Right atrium auricular region (tissue), 2 donors: ENCODE results near the gene ZNF831. TPM values are rescaled to one million over a fixed set of nuclear protein-coding genes. Genes with fewer than 3 reads are reported as not detected.

Source experiments
- DNase-seq: peaks from one replicate; pipeline ENCODE4 v3.0.0-alpha.2; 2019; ENCODE audit warnings: low spot score
- H3K27ac ChIP-seq, 2 donors: fragments of 200-600 bp; sonication (generic); 1 replicate in 1 of 2; 2 replicates in 1 of 2; pipeline ENCODE4 v1.5.1; 2016 to 2019
- H3K27me3 ChIP-seq, 2 donors: fragments of 200-600 bp; sonication (generic); one replicate each; pipeline versions ENCODE4 v1.5.1 to v1.6.0; 2017 to 2019
- H3K36me3 ChIP-seq: fragments of 200-600 bp; sonication (generic); one replicate; pipeline ENCODE4 v1.5.1; 2016
- H3K4me1 ChIP-seq, 2 donors: fragments of 200-600 bp; sonication (generic); one replicate each; pipeline versions ENCODE4 v1.5.1 to v1.6.0; 2017 to 2019
- H3K4me3 ChIP-seq, 2 donors: fragments of 200-600 bp; sonication (generic); 1 replicate in 1 of 2; 2 replicates in 1 of 2; pipeline ENCODE4 v1.5.1; 2017 to 2019; ENCODE audit warnings: mild to moderate bottlenecking in 1 of 2, moderate library complexity in 1 of 2
- H3K9me3 ChIP-seq, 2 donors: fragments of 200-600 bp; sonication (generic); one replicate each; pipeline ENCODE4 v1.5.1; 2019
- CTCF ChIP-seq, 2 donors: fragments of 200-600 bp; sonication (generic); IDR thresholded peaks; one replicate each; pipeline ENCODE4 v1.5.1; 2019; ENCODE audit warnings: antibody characterized with exemption in 2 of 2
- total RNA-seq, 2 donors: library from RNA; depleted of rRNA; stranded (reverse); fragments of >200 nt; gene quantifications; one replicate each; pipeline ENCODE4 v1.1.0, GENCODE V29; 2016

The ZNF831 gene
- total RNA-seq, 2 donors from 2014 or later: 0.19 to 0.47 TPM

GRCh38 chr20:59301343-59302007 is 137.9 kb downstream of the ZNF831 start:
- no peaks in the 10 kb centered on the region for H3K36me3 ChIP-seq
- no peak overlapping the region for H3K4me3 ChIP-seq
- no peak overlapping the region for H3K27ac ChIP-seq
- TF ChIP-seq CTCF (IDR thresholded peaks at IDR 0.05): no peak
- no peak for DNase-seq
- H3K9me3 ChIP-seq: no peaks in the 10 kb centered on the region
- H3K27me3 ChIP-seq: peaks cover 0 to 9% of the 10 kb centered on the region in 2 donors
- peaks cover 0 to 8% of the 10 kb centered on the region in 2 donors for H3K4me1 ChIP-seq

DNA sequence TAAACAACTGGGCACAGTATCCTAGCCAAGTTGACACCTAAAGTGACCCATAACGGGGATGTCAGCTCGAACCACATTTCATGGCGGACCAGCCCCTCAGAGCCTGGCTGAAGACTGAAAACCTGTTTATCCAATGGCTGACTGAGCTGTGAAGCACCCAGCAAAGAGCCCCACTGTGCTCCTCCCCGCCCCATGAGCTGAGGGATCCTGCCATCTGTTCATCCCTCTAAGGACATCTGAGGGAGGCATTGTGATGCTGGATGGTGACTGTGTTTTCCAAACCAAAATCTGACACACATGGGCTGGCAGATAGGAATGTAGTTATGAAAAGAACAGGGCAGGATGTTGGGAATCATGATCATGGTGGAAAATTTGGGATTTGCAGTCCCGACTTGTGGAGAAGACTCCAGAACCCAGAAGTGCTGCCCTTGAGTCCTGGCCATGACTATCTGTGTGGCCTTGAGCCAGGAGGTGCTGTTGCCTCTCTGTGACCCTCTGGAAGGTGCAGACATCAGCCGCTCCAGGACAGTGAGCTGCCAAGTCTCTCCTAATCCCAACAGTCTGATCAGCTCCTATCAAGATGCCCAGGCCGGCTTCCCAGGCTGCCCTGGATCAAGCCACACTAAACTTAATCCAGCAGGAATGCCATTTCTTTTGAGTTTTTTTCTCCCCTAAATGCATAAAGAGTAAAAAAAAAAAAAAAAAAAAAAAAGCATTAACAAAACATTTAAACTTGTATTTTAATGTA is 142.5 kb downstream of the ZNF831 start:
- Histone ChIP-seq H3K36me3 (no peaks in the 10 kb centered on the region), H3K9me3 (no peaks in the 10 kb centered on the region), H3K27me3 (no peaks in the 10 kb centered on the region), H3K4me1 (no peaks in the 10 kb centered on the region), H3K4me3 (no peak overlapping the region), H3K27ac (no peak overlapping the region)
- DNase-seq: no peak
- no peak for TF ChIP-seq CTCF (IDR thresholded peaks at IDR 0.05)

DNA sequence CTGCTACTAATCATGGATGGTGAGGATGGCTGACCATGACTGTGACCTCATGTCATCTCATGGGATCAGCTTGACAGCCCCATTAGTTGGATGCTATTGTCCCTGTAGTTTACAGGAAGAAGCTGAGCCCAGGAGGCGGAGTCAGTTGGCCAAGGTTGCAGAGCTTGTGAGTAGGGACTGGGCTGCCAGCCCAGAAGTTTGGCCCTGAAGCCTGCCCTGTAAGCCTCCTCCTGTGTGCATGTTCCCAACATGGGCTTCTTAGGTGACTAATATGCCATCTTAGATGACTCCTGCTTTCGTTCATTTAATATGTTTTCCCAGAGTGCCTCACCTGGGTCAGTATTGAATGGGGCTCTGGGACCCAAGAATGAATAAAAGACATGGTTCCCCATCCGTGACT is 143.6 kb downstream of the ZNF831 start:
- H3K9me3 ChIP-seq: no peaks in the 10 kb centered on the region
- H3K36me3 ChIP-seq: no peaks in the 10 kb centered on the region
- no peak for DNase-seq
- H3K27ac ChIP-seq: no peak overlapping the region
- no peak for TF ChIP-seq CTCF (IDR thresholded peaks at IDR 0.05)
- H3K27me3 ChIP-seq: no peaks in the 10 kb centered on the region
- no peak overlapping the region for H3K4me3 ChIP-seq
- no peaks in the 10 kb centered on the region for H3K4me1 ChIP-seq

Other genes starting within 250 kb of the ZNF831 start
- gene NELFCD, start 182.6 kb upstream of the ZNF831 start, total RNA-seq: 10 to 100 TPM; 24.5 to 27.5 TPM
- gene CTSZ, start 156.6 kb upstream of the ZNF831 start, total RNA-seq: 100 to 1,000 TPM; 117 to 152 TPM
- under 1 TPM; 0.19 to 0.35 TPM for gene TUBB1, start 144.4 kb upstream of the ZNF831 start, total RNA-seq
- 10 to 100 TPM; 41.3 to 42.0 TPM for gene ATP5F1E, start 131.5 kb upstream of the ZNF831 start, total RNA-seq
- gene PRELID3B, start 121.0 kb upstream of the ZNF831 start, total RNA-seq: 10 to 100 TPM; 34.6 to 35.2 TPM
- not detected for gene EDN3, start 136.8 kb downstream of the ZNF831 start, total RNA-seq